ENCODE data around the gene MACO1.
"Not testable (repeated sequence)": the region's sequence is repeated elsewhere in the genome, so short reads cannot be mapped to it uniquely, and the experiment has no call there.

Gene MACO1, protein sequence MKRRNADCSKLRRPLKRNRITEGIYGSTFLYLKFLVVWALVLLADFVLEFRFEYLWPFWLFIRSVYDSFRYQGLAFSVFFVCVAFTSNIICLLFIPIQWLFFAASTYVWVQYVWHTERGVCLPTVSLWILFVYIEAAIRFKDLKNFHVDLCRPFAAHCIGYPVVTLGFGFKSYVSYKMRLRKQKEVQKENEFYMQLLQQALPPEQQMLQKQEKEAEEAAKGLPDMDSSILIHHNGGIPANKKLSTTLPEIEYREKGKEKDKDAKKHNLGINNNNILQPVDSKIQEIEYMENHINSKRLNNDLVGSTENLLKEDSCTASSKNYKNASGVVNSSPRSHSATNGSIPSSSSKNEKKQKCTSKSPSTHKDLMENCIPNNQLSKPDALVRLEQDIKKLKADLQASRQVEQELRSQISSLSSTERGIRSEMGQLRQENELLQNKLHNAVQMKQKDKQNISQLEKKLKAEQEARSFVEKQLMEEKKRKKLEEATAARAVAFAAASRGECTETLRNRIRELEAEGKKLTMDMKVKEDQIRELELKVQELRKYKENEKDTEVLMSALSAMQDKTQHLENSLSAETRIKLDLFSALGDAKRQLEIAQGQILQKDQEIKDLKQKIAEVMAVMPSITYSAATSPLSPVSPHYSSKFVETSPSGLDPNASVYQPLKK

DNA sequence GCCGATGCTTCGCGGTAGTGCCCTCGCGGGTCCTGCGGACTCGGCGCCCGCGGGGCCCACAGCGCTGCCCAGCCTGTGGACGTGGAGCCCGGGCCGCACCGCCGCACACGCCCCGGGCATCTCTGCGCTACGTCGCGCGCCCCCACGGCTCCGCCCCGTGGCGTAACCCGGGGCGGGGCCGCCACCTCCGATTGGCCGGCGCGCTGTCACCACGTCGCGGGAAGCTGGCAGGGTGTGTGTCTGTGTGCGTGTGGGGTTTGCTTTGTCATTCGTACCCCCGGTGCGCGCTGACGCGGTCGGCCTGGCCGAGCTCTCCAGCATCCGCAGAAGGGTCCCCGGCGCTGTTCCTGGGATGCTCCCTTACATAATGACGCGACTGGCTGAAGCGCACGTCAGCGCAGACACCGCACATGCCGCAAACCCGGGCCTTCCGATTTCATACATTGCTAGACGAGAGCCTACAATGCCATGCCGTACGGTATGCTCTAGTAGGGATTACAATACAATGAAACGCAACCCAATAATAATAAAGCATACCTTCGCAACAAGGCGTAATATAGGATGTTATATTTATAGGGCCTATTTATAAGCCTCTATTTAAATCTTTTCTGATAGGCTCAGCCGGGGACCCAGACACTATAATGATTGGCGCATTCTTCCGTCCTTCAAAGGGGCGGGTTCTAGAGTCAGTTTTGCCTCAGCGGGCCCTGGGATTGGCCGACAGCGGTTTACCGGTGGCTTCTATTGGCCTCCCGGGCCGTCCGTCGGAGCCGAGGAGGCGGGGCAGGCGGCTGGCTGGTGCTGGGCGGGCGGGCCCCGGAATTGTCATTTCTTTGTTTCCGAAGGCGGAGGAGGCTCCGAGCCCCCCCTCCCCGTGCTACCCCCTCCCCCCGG lies at the start of gene MACO1:
Gene MACO1, plus strand, starts transcription at position 825 of the 894 bp plus-strand sequence. CDS start 202 bp downstream, outside the sequence.
- peak; percentile 94 for DNase-seq

DNA sequence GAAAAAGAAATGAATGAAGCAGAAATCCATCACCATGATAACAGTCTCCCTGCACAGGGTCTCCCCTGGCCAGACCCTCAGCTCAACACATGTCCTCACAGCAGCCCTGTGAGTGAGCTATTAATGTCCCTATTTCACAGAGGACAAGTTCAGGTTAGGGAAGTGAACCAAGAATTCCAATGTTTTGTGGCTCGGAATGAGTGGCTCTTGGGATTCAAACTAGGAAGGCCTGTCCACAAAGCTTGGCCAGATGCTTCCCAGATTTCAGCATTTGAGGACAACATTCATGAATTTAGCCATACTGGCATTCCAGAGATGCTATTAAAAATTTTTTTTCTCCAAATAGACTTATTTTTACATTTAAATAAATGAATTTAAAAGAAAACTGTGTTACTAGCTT lies 48.2 kb upstream of the MACO1 start:
- DNase-seq: not testable (repeated sequence)

DNA sequence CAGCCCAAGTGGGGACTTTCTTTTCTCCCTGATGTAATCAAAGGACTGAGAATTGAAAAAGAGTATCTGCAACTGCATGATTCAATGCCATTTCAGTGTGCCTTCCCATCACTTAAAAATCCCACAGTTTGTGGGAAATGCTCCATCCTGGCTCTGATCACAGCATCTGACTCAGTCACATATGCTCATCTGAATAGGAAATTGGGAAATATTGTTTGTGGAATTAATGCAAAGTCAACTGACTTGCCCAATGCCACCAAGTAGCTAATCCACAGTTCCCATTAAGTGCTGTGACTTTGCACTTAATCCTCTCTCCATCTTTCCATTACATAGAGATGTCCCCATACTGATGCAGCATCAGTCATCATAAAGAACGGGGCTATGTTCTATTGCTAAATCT lies 47.6 kb upstream of the MACO1 start:
- DNase-seq: not testable (repeated sequence)

DNA sequence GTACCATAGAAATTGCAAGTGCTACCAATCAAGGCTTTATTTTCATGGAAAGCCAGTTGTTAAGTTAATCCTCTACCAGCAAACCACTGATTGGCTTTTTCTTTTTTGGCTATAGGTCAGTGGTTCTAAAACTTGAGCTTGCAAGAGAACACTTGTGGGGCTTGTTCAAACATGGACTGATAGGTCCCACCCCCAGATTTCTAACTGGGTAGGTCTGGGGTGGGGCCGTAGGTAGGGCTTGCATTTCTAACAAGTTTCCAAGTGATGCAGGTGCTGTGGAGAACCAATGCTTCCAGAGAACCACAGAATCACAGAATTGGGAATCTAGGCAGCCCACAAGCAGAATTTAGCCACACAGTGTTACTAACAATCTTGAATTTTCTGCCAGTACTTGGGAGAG lies 46.8 kb upstream of the MACO1 start:
- DNase-seq: not testable (repeated sequence)

DNA sequence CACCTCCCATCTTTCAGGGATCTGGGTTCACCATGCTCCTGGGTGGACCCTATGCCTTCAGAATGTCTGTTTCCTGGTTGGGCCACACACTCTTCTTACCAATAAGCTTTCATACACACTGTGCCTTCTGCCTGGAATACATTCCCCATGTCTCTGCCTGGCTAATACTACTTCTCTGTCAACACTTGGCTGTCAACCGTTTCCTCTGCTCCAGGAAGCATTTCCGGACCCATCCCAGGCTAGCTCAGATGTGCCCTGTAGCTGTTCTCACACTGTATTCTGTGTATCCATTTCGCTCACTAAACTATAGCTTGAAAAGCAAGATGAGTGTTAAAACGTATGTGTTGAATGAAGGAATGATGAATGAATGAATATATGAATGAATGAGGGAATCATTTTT lies 43.6 kb upstream of the MACO1 start:
- DNase-seq: not testable (repeated sequence)

DNA sequence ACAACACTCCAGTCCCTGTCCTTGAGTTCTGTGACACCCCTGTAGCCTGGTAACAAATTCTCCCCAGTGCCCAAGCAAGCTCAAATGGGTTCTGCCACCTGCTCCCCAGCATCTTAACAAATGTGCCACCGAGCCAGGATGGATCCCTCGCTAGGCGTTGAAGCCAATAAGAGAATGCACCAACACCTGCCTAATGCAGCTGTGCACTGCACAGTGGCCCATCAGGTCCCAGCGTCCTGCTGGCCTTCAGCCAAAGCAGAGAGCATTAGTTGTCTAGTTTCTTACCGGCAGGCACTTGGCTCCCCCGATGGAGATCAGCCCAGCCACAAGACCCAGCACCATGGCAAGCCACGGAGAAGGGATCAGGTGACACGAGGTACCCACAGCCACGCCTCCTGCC lies 42.0 kb upstream of the MACO1 start:
- DNase-seq: peak; percentile 58

DNA sequence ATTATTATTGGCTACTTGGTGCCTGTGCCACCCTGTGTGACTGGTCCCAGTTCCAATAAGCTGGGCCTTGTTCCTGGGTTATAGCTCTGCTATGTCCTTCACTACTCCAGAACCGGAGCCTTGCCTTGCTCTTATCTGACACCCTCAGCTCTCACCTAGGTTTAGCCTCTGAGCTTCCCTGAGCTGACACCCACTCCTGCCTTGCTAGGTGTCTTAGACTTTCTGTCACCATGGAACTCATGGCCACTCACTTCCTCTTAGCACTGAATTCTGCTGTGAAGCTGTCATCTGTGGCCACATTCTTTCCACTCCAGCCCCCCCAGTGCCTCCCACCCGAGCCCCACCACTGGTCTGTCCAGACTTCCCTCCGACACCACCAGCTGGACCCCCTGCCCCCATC lies 41.0 kb upstream of the MACO1 start:
- not testable (repeated sequence) for DNase-seq

DNA sequence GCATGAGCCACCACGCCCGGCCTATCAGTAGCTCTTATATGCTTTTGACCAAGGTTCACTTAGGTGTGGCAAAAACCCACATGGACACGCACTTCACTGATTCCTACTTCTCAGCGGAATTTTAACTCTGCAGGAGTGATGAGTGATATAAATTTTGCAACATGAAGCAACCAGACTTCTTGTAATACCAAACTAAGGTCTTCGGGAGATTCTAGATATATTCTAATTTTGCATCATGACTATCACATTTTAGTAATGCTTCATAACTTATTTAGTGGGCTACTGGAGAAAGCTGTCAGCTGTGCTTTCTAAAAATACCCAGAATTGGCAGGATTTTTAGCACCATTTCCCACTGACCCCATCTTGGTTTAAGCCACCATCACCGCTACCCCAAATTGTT lies 37.9 kb upstream of the MACO1 start:
- no peak for DNase-seq

DNA sequence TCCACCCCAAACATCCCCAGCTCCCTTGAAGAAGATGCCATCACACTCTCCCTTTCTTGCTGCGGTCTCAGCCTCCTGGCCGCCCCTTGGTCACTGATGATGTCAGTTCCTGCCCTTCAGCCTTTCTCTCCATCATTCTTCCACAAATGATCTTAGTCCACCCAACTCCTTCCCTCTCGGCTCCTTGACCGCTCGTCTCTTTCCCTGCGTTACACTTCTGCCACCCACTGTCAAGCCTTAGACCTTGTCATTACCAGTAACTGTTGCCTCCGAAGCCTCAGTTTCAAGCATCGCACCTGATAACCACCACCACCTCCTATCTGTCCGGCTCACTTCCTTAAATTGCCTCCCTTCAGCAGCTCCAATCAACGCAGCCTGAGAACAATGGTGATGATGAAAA lies 33.1 kb upstream of the MACO1 start:
- DNase-seq: not testable (repeated sequence)

DNA sequence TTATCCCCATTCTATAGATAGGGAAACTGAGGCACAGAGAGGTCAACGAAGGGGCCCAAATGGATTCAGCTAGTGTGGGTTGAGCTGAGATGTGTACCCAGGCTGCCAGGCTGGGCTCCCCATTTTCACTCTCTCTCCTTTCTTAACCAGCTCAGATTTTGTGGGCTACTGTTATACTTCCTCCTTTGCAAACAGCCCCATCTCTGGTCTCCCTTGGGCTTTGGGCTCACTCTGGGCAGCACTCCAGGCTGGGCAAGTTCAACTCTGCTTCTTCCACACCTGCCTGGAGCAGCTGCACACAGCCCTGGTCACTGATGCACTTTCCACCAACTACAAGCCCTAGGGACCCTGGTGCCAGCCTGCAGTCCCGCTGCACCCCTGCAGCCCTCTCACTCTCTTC lies 32.6 kb upstream of the MACO1 start:
- DNase-seq: not testable (repeated sequence)

DNA sequence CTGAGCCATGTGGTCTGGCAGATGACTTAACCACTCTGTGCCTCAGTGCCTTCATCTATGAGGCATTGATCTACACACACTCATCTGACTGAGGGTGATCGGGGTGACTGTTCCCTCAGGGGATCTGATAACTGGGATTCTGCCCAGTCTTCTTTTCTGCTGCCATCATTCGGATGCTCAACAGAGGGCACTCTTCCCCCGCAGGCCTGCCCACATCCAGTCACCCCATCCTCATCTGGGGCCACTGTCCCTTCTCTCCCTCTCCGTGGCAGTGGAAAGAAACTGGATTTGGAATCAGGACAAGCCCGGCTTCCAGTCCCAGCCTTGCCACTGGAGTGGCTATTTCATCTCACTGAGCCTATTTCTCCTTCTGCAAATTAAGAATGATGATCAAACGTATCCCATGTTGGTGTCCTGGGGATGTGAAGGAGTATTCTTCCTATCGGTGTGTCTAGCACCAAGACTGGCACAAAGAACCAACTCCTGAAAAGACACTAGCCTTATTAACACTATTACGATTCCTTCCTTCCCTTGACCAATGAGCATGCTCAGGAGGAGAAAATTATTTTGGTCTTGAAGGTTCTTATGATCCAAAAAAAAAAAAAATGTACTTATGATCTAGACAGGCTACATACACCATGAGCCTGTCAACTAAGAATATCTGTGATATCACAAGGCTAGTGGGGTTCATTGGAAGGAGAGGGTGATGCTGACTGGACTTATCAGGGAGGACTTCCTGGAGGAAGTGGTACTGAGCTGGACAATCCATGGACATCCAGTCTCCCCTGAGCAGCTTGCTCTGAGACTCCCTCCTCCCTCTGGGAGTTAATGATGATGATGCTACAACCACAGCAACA lies 27.5 kb upstream of the MACO1 start:
- DNase-seq: peak; percentile 29

DNA sequence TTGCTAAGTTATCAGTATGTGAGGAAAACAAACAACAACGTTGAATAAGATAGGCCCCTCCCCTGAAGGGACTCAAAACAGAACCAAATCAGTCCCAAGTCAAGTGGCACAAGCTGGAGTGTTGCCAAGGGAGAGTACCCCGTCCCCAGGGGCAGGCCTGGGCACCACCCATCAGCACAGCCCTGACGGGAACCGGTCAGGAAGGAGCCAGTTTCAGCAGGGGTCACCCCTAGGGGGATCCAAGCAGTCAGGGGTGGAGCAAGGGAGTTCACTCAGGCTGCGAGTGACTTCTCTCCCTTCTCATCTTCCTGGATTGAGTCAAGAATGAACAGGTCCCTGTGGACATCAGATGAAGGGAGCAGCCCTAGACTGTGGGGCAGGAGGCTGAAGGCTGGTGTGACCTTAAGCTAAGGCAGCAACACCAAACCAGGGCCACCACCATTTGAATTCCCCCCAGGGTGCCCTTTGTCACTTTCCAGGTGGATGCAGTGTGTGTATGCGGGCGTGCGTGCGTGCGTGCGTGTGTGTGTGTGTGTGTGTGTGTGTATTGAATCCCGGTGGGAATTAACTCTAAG lies 24.9 kb upstream of the MACO1 start:
- not testable (repeated sequence) for DNase-seq

DNA sequence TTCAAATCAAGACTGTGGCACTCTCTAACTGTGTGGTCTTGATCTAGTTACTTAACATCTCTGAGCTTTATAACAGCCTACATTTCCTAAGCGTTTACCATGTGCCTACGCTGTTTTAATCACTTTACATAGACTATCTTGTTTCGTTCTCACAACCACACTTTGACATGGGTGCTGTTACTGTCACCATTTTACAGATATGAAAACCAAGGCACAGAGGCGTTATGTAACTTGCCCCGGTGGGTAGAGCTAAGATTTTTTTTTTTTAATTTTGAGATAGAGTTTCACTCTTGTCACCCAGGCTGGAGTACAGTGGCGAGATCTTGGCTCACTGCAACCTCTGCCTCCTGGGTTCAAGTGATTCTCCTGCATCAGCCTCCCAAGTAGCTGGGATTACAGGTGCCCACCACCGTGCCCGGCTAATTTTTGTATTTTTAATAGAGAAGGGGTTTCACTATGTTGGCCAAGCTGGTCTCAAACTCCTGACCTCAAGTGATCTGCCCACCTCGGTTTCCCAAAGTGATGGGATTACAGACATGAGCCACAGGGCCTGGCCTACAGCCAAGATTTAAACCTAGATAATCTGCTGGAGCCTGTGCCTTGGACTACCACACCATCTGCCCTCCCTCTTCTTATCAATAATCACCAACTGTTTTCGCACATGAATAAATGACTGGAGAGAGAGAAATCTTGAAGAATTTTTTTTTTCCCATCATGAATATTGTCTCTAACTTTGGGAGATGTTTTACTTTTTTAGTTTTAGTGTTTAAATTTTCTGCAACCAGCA lies 20.9 kb upstream of the MACO1 start:
- DNase-seq: not testable (repeated sequence)

DNA sequence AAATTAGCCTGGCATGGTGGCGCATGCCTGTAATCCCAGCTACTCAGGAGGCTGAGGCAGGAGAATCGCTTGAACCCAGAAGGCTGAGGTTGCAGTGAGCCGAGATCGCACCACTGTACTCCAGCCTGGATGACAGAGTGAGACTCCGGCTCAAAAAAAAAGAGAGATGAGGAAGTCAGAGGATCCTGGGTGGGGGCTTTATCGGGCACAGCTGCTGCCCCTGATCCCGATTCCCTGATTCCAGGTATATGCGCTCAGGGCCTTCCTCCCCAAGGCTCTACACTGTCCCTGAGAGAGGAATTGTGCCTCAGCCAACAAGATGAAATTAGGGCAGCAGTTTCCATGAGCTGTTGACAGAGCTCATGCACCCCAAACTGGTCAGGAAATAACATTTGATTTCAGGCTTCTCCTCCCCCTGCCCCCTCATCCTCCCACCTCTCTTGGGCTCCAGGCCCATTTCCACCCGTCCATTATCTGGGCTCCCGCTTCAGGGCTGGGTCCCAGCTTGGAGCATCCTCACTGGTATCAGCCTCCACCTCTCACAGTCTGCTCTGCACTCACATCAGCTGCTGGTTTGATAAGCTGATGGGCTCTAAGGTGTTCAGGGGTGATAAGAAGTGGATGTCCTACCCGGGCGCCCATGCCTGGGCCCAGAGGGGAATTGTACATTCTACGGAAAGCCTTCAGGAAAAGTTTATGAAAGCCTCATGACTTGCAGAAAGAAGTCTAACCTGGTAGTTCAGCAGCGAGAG lies 17.6 kb upstream of the MACO1 start:
- DNase-seq: not testable (repeated sequence)

DNA sequence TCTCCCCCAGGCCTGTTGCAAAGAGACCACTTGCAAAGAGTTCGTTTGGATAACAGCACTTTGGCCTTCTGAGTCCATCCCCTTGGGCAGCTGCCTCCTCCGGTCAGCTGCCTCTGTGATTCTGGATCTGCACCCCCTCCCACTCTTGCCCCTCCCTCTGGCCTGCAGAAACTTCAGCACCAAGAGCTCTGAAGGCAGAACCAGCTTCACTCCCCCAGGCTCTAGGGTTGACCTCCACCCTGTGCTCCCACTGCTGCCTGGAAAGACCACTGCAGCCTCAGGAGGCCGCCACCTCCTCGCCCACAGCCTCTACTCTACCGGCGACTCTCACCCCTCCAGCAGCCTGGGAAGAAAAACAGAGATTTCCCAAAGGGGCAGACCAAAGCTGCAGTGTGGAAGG lies 16.5 kb upstream of the MACO1 start:
- DNase-seq: not testable (repeated sequence)

DNA sequence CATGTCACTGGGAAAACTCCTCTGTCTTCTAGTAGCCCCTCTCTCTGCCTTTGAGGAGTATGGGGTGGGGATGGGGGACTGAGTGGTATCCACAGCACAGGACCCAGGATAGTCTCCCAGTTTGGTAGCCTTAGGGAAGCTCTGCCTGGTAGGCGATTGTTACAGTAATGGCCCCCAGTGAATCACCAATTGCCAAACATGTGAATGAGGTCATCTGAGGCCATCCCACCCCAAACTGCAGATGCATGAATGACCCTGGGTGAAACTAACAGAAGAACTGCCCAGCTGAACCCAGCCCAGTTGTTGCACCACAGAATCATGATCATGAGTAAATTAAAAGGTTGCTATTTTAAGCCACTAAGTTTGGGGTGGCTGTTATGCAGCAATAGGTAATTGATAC lies 16.1 kb upstream of the MACO1 start:
- DNase-seq: not testable (repeated sequence)

DNA sequence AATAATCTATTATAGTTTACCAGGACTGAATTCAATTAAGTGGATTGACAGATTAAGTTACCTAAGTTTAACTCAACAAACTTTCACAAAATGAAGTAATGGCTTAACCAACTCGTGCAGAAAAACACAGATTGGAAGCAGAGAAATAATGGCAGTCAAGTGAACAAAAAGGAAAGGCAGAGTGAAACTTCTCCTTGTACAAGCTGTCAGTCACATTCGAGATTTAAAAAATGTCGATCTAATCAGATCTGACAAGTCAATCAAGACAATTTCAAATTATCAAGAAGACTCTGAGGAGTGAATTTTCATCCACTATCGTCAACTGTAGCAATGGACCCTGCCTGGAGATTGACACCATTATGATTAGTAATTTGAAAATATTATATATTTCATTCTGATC lies 13.4 kb upstream of the MACO1 start:
- not testable (repeated sequence) for DNase-seq

DNA sequence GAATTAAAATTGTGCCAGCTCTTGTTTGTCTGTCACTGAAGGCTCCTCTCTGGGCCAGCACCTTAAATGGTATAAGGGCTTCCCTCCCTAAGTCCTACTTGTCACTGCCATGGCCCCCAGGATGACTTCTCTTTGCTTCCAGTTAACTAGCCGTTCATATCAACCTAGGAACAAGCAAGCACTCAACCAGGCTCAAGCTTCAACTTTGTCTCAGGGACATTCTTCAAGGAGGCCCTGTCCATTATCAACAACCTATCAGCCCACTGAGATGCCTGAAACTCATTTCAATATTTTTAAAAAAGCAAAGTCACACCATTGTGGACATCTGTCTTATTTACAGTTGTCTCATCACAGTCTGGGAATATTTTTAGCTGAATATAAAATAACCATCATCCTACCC lies 11.4 kb upstream of the MACO1 start:
- DNase-seq: not testable (repeated sequence)

DNA sequence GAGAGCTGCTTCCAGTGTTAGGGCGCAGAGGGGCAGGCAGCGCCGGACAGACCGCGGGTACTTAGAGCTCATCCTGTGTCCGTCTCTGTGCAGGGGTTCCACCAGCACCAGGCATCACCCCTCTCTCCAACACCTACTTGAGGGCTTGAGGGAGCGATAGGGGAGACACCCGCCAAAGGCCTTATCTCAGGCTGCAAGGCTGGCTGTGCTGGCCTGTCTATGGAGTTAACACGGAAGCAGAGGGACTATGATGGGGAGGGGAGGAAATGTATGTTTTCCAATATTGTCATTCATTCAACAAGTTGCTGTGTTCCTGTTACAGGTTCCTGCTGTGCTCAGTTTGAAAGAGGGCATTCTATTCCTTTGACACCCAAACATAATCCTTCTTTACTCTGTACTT lies 10.0 kb upstream of the MACO1 start, which contains the start of gene RHCE:
Gene RHCE, minus strand, starts transcription at position 111 of the 400 bp plus-strand sequence. Its CDS starts 39 bp downstream, at position 72.
- DNase-seq: not testable (repeated sequence)

DNA sequence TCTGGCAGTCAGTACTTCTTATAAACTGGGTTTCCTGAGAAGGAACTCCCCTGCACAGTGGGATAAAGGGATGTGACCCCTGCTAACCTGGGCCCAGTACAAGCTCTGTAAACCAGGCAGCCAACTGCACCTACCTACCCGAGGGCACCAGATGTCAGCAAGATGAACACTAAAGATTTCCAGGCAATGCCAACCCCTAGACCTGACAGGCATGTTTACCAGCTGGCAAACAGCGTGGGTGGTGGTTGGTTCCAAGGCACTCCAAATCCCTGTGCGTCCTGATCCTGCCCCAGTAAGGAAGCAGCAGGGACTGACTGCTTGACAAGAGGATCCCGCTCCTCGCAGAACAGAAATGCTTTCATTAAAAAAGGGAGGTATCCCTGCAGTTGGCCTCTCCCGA lies 7.5 kb upstream of the MACO1 start:
- DNase-seq: not testable (repeated sequence)

Measured in NCI-H69 (cell line).